Keratinocyte (primary cell): ENCODE measurements around the gene ERC2. TPM values are rescaled to one million over a fixed set of nuclear protein-coding genes. Genes with fewer than 3 reads are reported as not detected.

Source experiments
- DNase-seq: peaks from one replicate; pipeline ENCODE4 v3.0.0-alpha.2; 2011; ENCODE audit warnings: low read depth, missing footprints, low spot score
- FAIRE-seq: peaks from 2 replicates; lab custom pipeline; 2011; peaks lifted over from hg19 to GRCh38; lab: Jason Lieb, UNC
- H2AFZ ChIP-seq: 2 replicates; pipeline ENCODE4 v1.6.0; 2012; ENCODE audit warnings: low read length, control low read depth, inconsistent platforms; ENCODE audit not compliant: control insufficient read depth
- H3K27ac ChIP-seq: 2 replicates; pipeline ENCODE4 v1.5.1; 2011; ENCODE audit warnings: low read length; ENCODE audit not compliant: control insufficient read depth, insufficient read depth
- H3K27me3 ChIP-seq: 3 replicates; pipeline ENCODE4 v1.6.0; 2011; ENCODE audit warnings: low read length; ENCODE audit not compliant: control insufficient read depth, insufficient read depth; ENCODE audit errors: extremely low read depth
- H3K36me3 ChIP-seq, 2 experiments: 2 replicates in 1 of 2; 3 replicates in 1 of 2; pipeline ENCODE4 v1.5.1; 2011; ENCODE audit warnings: low read length in 2 of 2, mild to moderate bottlenecking in 1 of 2; ENCODE audit not compliant: control insufficient read depth in 2 of 2, insufficient read depth in 2 of 2; ENCODE audit errors: extremely low read depth in 1 of 2
- H3K4me1 ChIP-seq: 3 replicates; pipeline ENCODE4 v1.5.1; 2011; ENCODE audit warnings: low read length; ENCODE audit not compliant: control insufficient read depth, insufficient read depth; ENCODE audit errors: extremely low read depth
- H3K4me2 ChIP-seq: 3 replicates; pipeline ENCODE4 v1.6.0; 2011; ENCODE audit warnings: low read depth, low read length; ENCODE audit not compliant: control insufficient read depth, insufficient read depth; ENCODE audit errors: extremely low read depth
- H3K4me3 ChIP-seq, 3 experiments: fragments of 200-600 bp in 1 of 3; sonication (generic) in 1 of 3; 2 replicates in 2 of 3; 3 replicates in 1 of 3; pipeline ENCODE4 v1.5.1; 2011 to 2016; ENCODE audit warnings: low read length in 3 of 3, mild to moderate bottlenecking in 3 of 3, control low read depth in 2 of 3, inconsistent platforms in 1 of 3, low read depth in 1 of 3, mixed read lengths in 1 of 3, mixed run types in 1 of 3, moderate library complexity in 1 of 3; ENCODE audit not compliant: control insufficient read depth in 2 of 3, insufficient read depth in 2 of 3; ENCODE audit errors: extremely low read depth in 1 of 3
- H3K79me2 ChIP-seq: 2 replicates; pipeline ENCODE4 v1.6.0; 2012; ENCODE audit warnings: low read length; ENCODE audit not compliant: control insufficient read depth, insufficient read depth
- H3K9ac ChIP-seq: 3 replicates; pipeline ENCODE4 v1.6.0; 2011; ENCODE audit warnings: low read length; ENCODE audit not compliant: control insufficient read depth, insufficient read depth; ENCODE audit errors: extremely low read depth
- H3K9me1 ChIP-seq: 3 replicates; pipeline ENCODE4 v1.6.0; 2011; ENCODE audit warnings: low read length; ENCODE audit not compliant: control insufficient read depth, insufficient read depth; ENCODE audit errors: extremely low read depth
- H3K9me3 ChIP-seq: 2 replicates; pipeline ENCODE4 v1.5.1; 2012; ENCODE audit warnings: low read depth, low read length; ENCODE audit not compliant: control insufficient read depth
- H4K20me1 ChIP-seq: 3 replicates; pipeline ENCODE4 v1.6.0; 2011; ENCODE audit warnings: low read length; ENCODE audit not compliant: control insufficient read depth, insufficient read depth; ENCODE audit errors: extremely low read depth
- CTCF ChIP-seq, 3 experiments: IDR thresholded peaks in 1 of 3; conservative IDR thresholded peaks in 1 of 3; optimal IDR thresholded peaks in 1 of 3; 2 replicates in 2 of 3; 3 replicates in 1 of 3; pipeline versions ENCODE3 to v1.5.1; 2011; ENCODE audit warnings: low read length in 3 of 3, mild to moderate bottlenecking in 3 of 3, moderate library complexity in 2 of 3, control low read depth in 1 of 3, inconsistent platforms in 1 of 3; ENCODE audit not compliant: insufficient read depth in 2 of 3; ENCODE audit errors: extremely low read depth in 1 of 3
- EZH2 ChIP-seq: IDR thresholded peaks from one replicate; pipeline ENCODE4 v1.6.1; 2012; ENCODE audit warnings: inconsistent platforms, mild to moderate bottlenecking, low read length, moderate library complexity
- dilution Hi-C: fragments of 300-500 bp; cut with MboI; formaldehyde crosslinking; loops from one replicate; pipeline ENCODE4 v1.7.0; 2020; ENCODE audit warnings: low sequenced_read_pairs; ENCODE audit not compliant: extremely low pct_ligation_motif_present
- polyA plus RNA-seq, 5 experiments: library from polyadenylated mRNA; depleted of rRNA in 3 of 5; stranded (reverse) in 3 of 5; stranded (forward) in 1 of 5; unstranded in 1 of 5; fragments of >200 nt; gene quantifications; 1 replicate in 1 of 5; 2 replicates in 3 of 5; 3 replicates in 1 of 5; pipeline versions ENCODE4 v1.2.1 to v1.2.3, GENCODE V29; 2011 to 2012; ENCODE audit warnings: missing spikeins in 2 of 5, low read depth in 1 of 5, low replicate concordance in 1 of 5

ERC2 gene
- polyA plus RNA-seq, 1 donor (not counting 4 experiments of a cell fraction or from before 2014, with no cell fraction given): 0.08 TPM

- Histone ChIP-seq H3K4me2 (no peak overlapping the region), H2AFZ (no peak overlapping the region), H3K36me3 (peaks cover 8 to 11% of the 10 kb centered on the region in 2 experiments), H3K27me3 (no peaks in the 10 kb centered on the region), H3K9me3 (no peaks in the 10 kb centered on the region), H3K9ac (no peak overlapping the region), H3K4me1 (peaks cover 8% of the 10 kb centered on the region), H3K9me1 (no peaks in the 10 kb centered on the region), H4K20me1 (no peaks in the 10 kb centered on the region), H3K79me2 (no peaks in the 10 kb centered on the region), H3K4me3 (no peak overlapping the region), H3K27ac (no peak overlapping the region)
- DNase-seq (no peak), FAIRE-seq (no peak)
- TF ChIP-seq EZH2: no peak
- no peak for TF ChIP-seq CTCF (optimal IDR thresholded peaks at IDR 0.05 in 1 of 3, IDR thresholded peaks at IDR 0.05 in 1 of 3, conservative IDR thresholded peaks at IDR 0.05 in 1 of 3; ENCODE audit: extremely low read depth in 1 of 3, insufficient read depth in 2 of 3, low read length in 3 of 3)
- dilution Hi-C loops: no loop called here
Observed at GRCh38 chr3:55466526-55466925, 1001.7 kb downstream of the ERC2 start.

- H3K79me2 ChIP-seq: no peaks in the 10 kb centered on the region
- no peak overlapping the region for H3K9ac ChIP-seq
- no peak overlapping the region for H2AFZ ChIP-seq
- no peaks in the 10 kb centered on the region for H3K9me1 ChIP-seq
- no peaks in the 10 kb centered on the region for H4K20me1 ChIP-seq
- dilution Hi-C loops: no loop called here
- H3K36me3 ChIP-seq: no peaks in the 10 kb centered on the region
- FAIRE-seq: peak; percentile 20
- H3K4me3 ChIP-seq: no peak overlapping the region
- peaks cover 2% of the 10 kb centered on the region for H3K4me1 ChIP-seq
- no peak overlapping the region for H3K4me2 ChIP-seq
- H3K9me3 ChIP-seq: no peaks in the 10 kb centered on the region
- TF ChIP-seq CTCF (optimal IDR thresholded peaks at IDR 0.05 in 1 of 3, IDR thresholded peaks at IDR 0.05 in 1 of 3, conservative IDR thresholded peaks at IDR 0.05 in 1 of 3; ENCODE audit: extremely low read depth in 1 of 3, insufficient read depth in 2 of 3, low read length in 3 of 3) (no peak), EZH2 (no peak)
- H3K27me3 ChIP-seq: no peaks in the 10 kb centered on the region
- H3K27ac ChIP-seq: no peak overlapping the region
- no peak for DNase-seq
Observed at GRCh38 chr3:55461896-55462295, 1006.4 kb downstream of the ERC2 start.
